Measurements from ENCODE around the gene SPRY4. TPM values are rescaled to one million over a fixed set of nuclear protein-coding genes. Genes with fewer than 3 reads are reported as not detected.
"Not testable (repeated sequence)": the region's sequence is repeated elsewhere in the genome, so short reads cannot be mapped to it uniquely, and the experiment has no call there.

SPRY4 gene
- total RNA-seq, 1 experiment from 2014 or later: 35.6 TPM

- intact Hi-C loops (cut with micrococcal nuclease; ENCODE audit: unreplicated experiment) (no loop called here), in situ Hi-C loops (cut with HindIII; ENCODE audit: low pct_unique_long_range_greater_than_20kb, low sequenced_read_pairs) (no loop called here)
- peaks cover 27% of the 10 kb centered on the region for H3K4me1 ChIP-seq (ENCODE audit: control insufficient read depth, insufficient read depth, low read length)
- TF ChIP-seq POLR2AphosphoS5 (IDR thresholded peaks at IDR 0.05; ENCODE audit: low read depth, low read length): no peak
- no peaks in the 10 kb centered on the region for H3K9me3 ChIP-seq (ENCODE audit: control insufficient read depth, insufficient read depth, low read depth, low read length)
- no peak overlapping the region for H3K4me3 ChIP-seq (ENCODE audit: low read depth in 2 of 2, low read length in 2 of 2)
- POLR2A ChIA-PET: no interaction called here
- CTCF ChIA-PET: interaction anchor here (0.6 kb wide), 1 partner anchor 565 kb away, joined by 3 read pairs; no protein-coding TSS in a partner anchor
- no peak overlapping the region for H3K27ac ChIP-seq (ENCODE audit: low read length)
- DNase-seq (ENCODE audit: low read depth, low spot score): no peak
- ATAC-seq: no peak
- no peaks in the 10 kb centered on the region for H3K36me3 ChIP-seq (ENCODE audit: control insufficient read depth, insufficient read depth, low read length)
- no TSS peak for BruUV-seq (replicated peaks)
- H3K27me3 ChIP-seq (ENCODE audit: control insufficient read depth, insufficient read depth, low read length): no peaks in the 10 kb centered on the region
These were observed 26.0 kb downstream of the SPRY4 start for GRCh38 chr5:142298789-142299188.

- intact Hi-C loops (cut with micrococcal nuclease; ENCODE audit: unreplicated experiment): not testable (repeated sequence)
These were observed 27.0 kb downstream of the SPRY4 start for GRCh38 chr5:142297786-142298185.

GRCh38 chr5:142296914-142297417, 27.9 kb downstream of the SPRY4 start:
- in situ Hi-C loops (cut with HindIII; ENCODE audit: low pct_unique_long_range_greater_than_20kb, low sequenced_read_pairs): no loop called here
- peak overlapping the region; percentile 69; the same call in 1 of the 2 replicates for H3K27ac ChIP-seq (ENCODE audit: low read length)
- ChIA-PET POLR2A (interaction anchor here (0.6 to 0.7 kb wide), 2 partner anchors 76 to 949 kb away, joined by 3 to 4 read pairs; no protein-coding TSS in a partner anchor), CTCF (no interaction called here)
- DNase-seq (ENCODE audit: low read depth, low spot score) (no peak), ATAC-seq (0 out of 2 replicates have a peak, but pooled peaks have one; percentile 11)
- H3K36me3 ChIP-seq (ENCODE audit: control insufficient read depth, insufficient read depth, low read length): no peaks in the 10 kb centered on the region
- H3K9me3 ChIP-seq (ENCODE audit: control insufficient read depth, insufficient read depth, low read depth, low read length): no peaks in the 10 kb centered on the region
- intact Hi-C loops (cut with micrococcal nuclease; ENCODE audit: unreplicated experiment): no loop called here
- BruUV-seq (replicated peaks): no TSS peak
- no peaks in the 10 kb centered on the region for H3K27me3 ChIP-seq (ENCODE audit: control insufficient read depth, insufficient read depth, low read length)
- peaks cover 27% of the 10 kb centered on the region for H3K4me1 ChIP-seq (ENCODE audit: control insufficient read depth, insufficient read depth, low read length)
- TF ChIP-seq TCF7L2 (IDR thresholded peaks at IDR 0.05; ENCODE audit: low read depth, low read length) (no peak), POLR2AphosphoS5 (IDR thresholded peaks at IDR 0.05; ENCODE audit: low read depth, low read length) (no peak), REST (IDR thresholded peaks at IDR 0.05; ENCODE audit: insufficient read depth in 1 of 2, low read depth in 2 of 2, low read length in 1 of 2) (no peak), CTCF (IDR thresholded peaks at IDR 0.05) (no peak), SIN3A (IDR thresholded peaks at IDR 0.05; ENCODE audit: borderline replicate concordance, insufficient read depth, low read depth, low read length) (no peak)
- H3K4me3 ChIP-seq (ENCODE audit: low read depth in 2 of 2, low read length in 2 of 2): no peak overlapping the region

More at GRCh38 chr5:142297786-142298185, 27.0 kb downstream of the SPRY4 start:
- POLR2A ChIA-PET: interaction anchor here (0.6 to 0.7 kb wide), 2 partner anchors 75 to 948 kb away, joined by 3 to 4 read pairs; no protein-coding TSS in a partner anchor
- H3K27ac ChIP-seq (ENCODE audit: low read length); H3K4me3 ChIP-seq (ENCODE audit: low read depth in 2 of 2, low read length in 2 of 2); H3K9me3 ChIP-seq (ENCODE audit: control insufficient read depth, insufficient read depth, low read depth, low read length); in situ Hi-C loops (cut with HindIII; ENCODE audit: low pct_unique_long_range_greater_than_20kb, low sequenced_read_pairs); DNase-seq (ENCODE audit: low read depth, low spot score); H3K27me3 ChIP-seq (ENCODE audit: control insufficient read depth, insufficient read depth, low read length); H3K36me3 ChIP-seq (ENCODE audit: control insufficient read depth, insufficient read depth, low read length); BruUV-seq (replicated peaks); ATAC-seq: not testable (repeated sequence)
- H3K4me1 ChIP-seq (ENCODE audit: control insufficient read depth, insufficient read depth, low read length): peaks cover 27% of the 10 kb centered on the region
- CTCF ChIA-PET: interaction anchor here (0.6 kb wide), 1 partner anchor 266 kb away, joined by 8 read pairs; no protein-coding TSS in a partner anchor

Data from Panc1 (cell line).